ENCODE results near the gene SLC22A23.
A peak's percentile ranks its signal among the peaks of the same experiment; 100 is the strongest.

Gene SLC22A23

GRCh38 chr6:3294921-3295871 lies 161.7 kb downstream of the SLC22A23 start:
- Mint-ChIP-seq H3K4me3 (no peak overlapping the region), H3K4me1 (ENCODE audit: low read depth in 2 of 2) (no peaks in the 10 kb centered on the region), H3K36me3 (ENCODE audit: insufficient read depth) (no peaks in the 10 kb centered on the region), H3K27me3 (peaks cover 42 to 43% of the 10 kb centered on the region in 2 donors), H3K9me3 (no peaks in the 10 kb centered on the region), H3K27ac (no peak overlapping the region)
- DNase-seq (no peak), ATAC-seq (replicated peaks) (no peak)

GRCh38 chr6:3294396-3294795 lies 162.5 kb downstream of the SLC22A23 start:
- Mint-ChIP-seq H3K4me3 (no peak overlapping the region), H3K27ac (no peak overlapping the region), H3K36me3 (ENCODE audit: insufficient read depth) (no peaks in the 10 kb centered on the region), H3K4me1 (ENCODE audit: low read depth in 2 of 2) (no peaks in the 10 kb centered on the region), H3K9me3 (no peaks in the 10 kb centered on the region), H3K27me3 (peaks cover 39 to 42% of the 10 kb centered on the region in 2 donors)
- DNase-seq (no peak), ATAC-seq (replicated peaks) (no peak)

GRCh38 chr6:3293271-3294155 lies 163.3 kb downstream of the SLC22A23 start:
- Mint-ChIP-seq H3K27ac (no peak overlapping the region), H3K4me3 (no peak overlapping the region), H3K36me3 (ENCODE audit: insufficient read depth) (no peaks in the 10 kb centered on the region), H3K27me3 (peaks cover 38 to 42% of the 10 kb centered on the region in 2 donors), H3K9me3 (no peaks in the 10 kb centered on the region), H3K4me1 (ENCODE audit: low read depth in 2 of 2) (no peaks in the 10 kb centered on the region)
- DNase-seq (no peak), ATAC-seq (replicated peaks) (no peak)

GRCh38 chr6:3292431-3293197 lies 164.2 kb downstream of the SLC22A23 start:
- H3K27me3 Mint-ChIP-seq: peaks cover 29 to 33% of the 10 kb centered on the region in 2 donors
- H3K4me1 Mint-ChIP-seq (ENCODE audit: low read depth in 2 of 2): no peaks in the 10 kb centered on the region
- H3K36me3 Mint-ChIP-seq (ENCODE audit: insufficient read depth): no peaks in the 10 kb centered on the region
- DNase-seq (no peak), ATAC-seq (replicated peaks) (no peak)
- no peak overlapping the region for H3K27ac Mint-ChIP-seq
- no peaks in the 10 kb centered on the region for H3K9me3 Mint-ChIP-seq
- H3K4me3 Mint-ChIP-seq: no peak overlapping the region

- Mint-ChIP-seq H3K36me3 (ENCODE audit: insufficient read depth) (no peaks in the 10 kb centered on the region), H3K4me3 (no peak overlapping the region), H3K27me3 (peaks cover 22 to 26% of the 10 kb centered on the region in 2 donors), H3K4me1 (ENCODE audit: low read depth in 2 of 2) (peaks cover 0 to under 1% of the 10 kb centered on the region in 2 donors), H3K9me3 (no peaks in the 10 kb centered on the region), H3K27ac (no peak overlapping the region)
- DNase-seq: no peak
- no peak for ATAC-seq (replicated peaks)
Observed at GRCh38 chr6:3291987-3292386, 164.9 kb downstream of the SLC22A23 start.

- Mint-ChIP-seq H3K4me3 (no peak overlapping the region), H3K27me3 (peaks cover 19 to 20% of the 10 kb centered on the region in 2 donors), H3K36me3 (ENCODE audit: insufficient read depth) (no peaks in the 10 kb centered on the region), H3K9me3 (no peaks in the 10 kb centered on the region), H3K27ac (no peak overlapping the region), H3K4me1 (ENCODE audit: low read depth in 2 of 2) (peaks cover 0 to 3% of the 10 kb centered on the region in 2 donors)
- no peak for ATAC-seq (replicated peaks)
- no peak for DNase-seq
Observed at GRCh38 chr6:3291346-3291745, 165.5 kb downstream of the SLC22A23 start.

GRCh38 chr6:3290931-3291211 lies 166.0 kb downstream of the SLC22A23 start:
- Mint-ChIP-seq H3K9me3 (no peaks in the 10 kb centered on the region), H3K4me1 (ENCODE audit: low read depth in 2 of 2) (peaks cover 0 to 3% of the 10 kb centered on the region in 2 donors), H3K4me3 (no peak overlapping the region), H3K27ac (no peak overlapping the region), H3K36me3 (ENCODE audit: insufficient read depth) (no peaks in the 10 kb centered on the region), H3K27me3 (peaks cover 19% of the 10 kb centered on the region in 2 donors)
- DNase-seq (no peak), ATAC-seq (replicated peaks) (no peak)

- H3K9me3 Mint-ChIP-seq: no peaks in the 10 kb centered on the region
- DNase-seq (no peak), ATAC-seq (replicated peaks) (no peak)
- peaks cover 0 to 3% of the 10 kb centered on the region in 2 donors for H3K4me1 Mint-ChIP-seq (ENCODE audit: low read depth in 2 of 2)
- H3K27me3 Mint-ChIP-seq: peaks cover 13 to 15% of the 10 kb centered on the region in 2 donors
- no peak overlapping the region for H3K27ac Mint-ChIP-seq
- no peak overlapping the region for H3K4me3 Mint-ChIP-seq
- H3K36me3 Mint-ChIP-seq (ENCODE audit: insufficient read depth): no peaks in the 10 kb centered on the region
Observed at GRCh38 chr6:3290149-3290930, 166.5 kb downstream of the SLC22A23 start.

GRCh38 chr6:3289664-3290055 lies 167.2 kb downstream of the SLC22A23 start:
- DNase-seq (no peak), ATAC-seq (replicated peaks) (no peak)
- Mint-ChIP-seq H3K27ac (no peak overlapping the region), H3K4me1 (ENCODE audit: low read depth in 2 of 2) (peaks cover 0 to 3% of the 10 kb centered on the region in 2 donors), H3K4me3 (no peak overlapping the region), H3K27me3 (peaks cover 7 to 9% of the 10 kb centered on the region in 2 donors), H3K9me3 (no peaks in the 10 kb centered on the region), H3K36me3 (ENCODE audit: insufficient read depth) (no peaks in the 10 kb centered on the region)

- ATAC-seq (replicated peaks) (no peak), DNase-seq (no peak)
- peaks cover 0 to 2% of the 10 kb centered on the region in 2 donors for H3K27me3 Mint-ChIP-seq
- peaks cover 0 to 3% of the 10 kb centered on the region in 2 donors for H3K4me1 Mint-ChIP-seq (ENCODE audit: low read depth in 2 of 2)
- no peak overlapping the region for H3K27ac Mint-ChIP-seq
- H3K36me3 Mint-ChIP-seq (ENCODE audit: insufficient read depth): no peaks in the 10 kb centered on the region
- H3K9me3 Mint-ChIP-seq: no peaks in the 10 kb centered on the region
- H3K4me3 Mint-ChIP-seq: no peak overlapping the region
Observed at GRCh38 chr6:3288711-3289663, 167.9 kb downstream of the SLC22A23 start.

GRCh38 chr6:3287976-3288707 lies 168.7 kb downstream of the SLC22A23 start:
- Mint-ChIP-seq H3K27ac (peak overlapping the region in 1 of 2 donors; percentile 7), H3K27me3 (no peaks in the 10 kb centered on the region), H3K9me3 (no peaks in the 10 kb centered on the region), H3K36me3 (ENCODE audit: insufficient read depth) (peaks cover under 1% of the 10 kb centered on the region), H3K4me1 (ENCODE audit: low read depth in 2 of 2) (peaks cover 0 to 3% of the 10 kb centered on the region in 2 donors), H3K4me3 (no peak overlapping the region)
- DNase-seq (no peak), ATAC-seq (replicated peaks) (no peak)
